Fibroblast of lung (primary cell): ENCODE measurements around the gene NFATC3. TPM values are rescaled to one million over a fixed set of nuclear protein-coding genes. Genes with fewer than 3 reads are reported as not detected.

Experiments
- DNase-seq, 2 donors: peaks; one replicate each; pipeline versions ENCODE4 v3.0.0 to v3.0.0-alpha.2; 2010; ENCODE audit warnings: low read depth in 2 of 2
- H2AFZ ChIP-seq: 2 replicates; pipeline ENCODE4 v1.5.1; 2012; ENCODE audit warnings: low read length, control low read depth, inconsistent platforms
- H3K27ac ChIP-seq: 2 replicates; pipeline ENCODE4 v1.5.1; 2011; ENCODE audit warnings: low read length, control low read depth; ENCODE audit not compliant: insufficient read depth
- H3K27me3 ChIP-seq: 2 replicates; pipeline ENCODE4 v1.5.1; 2011; ENCODE audit warnings: mild to moderate bottlenecking, low read length; ENCODE audit not compliant: control insufficient read depth, insufficient read depth
- H3K36me3 ChIP-seq: 2 replicates; pipeline ENCODE4 v1.5.1; 2011; ENCODE audit warnings: low read length; ENCODE audit not compliant: control insufficient read depth, insufficient read depth
- H3K4me1 ChIP-seq: 2 replicates; pipeline ENCODE4 v1.5.1; 2011; ENCODE audit warnings: low read length; ENCODE audit not compliant: control insufficient read depth, insufficient read depth; ENCODE audit errors: extremely low read depth
- H3K4me2 ChIP-seq: 2 replicates; pipeline ENCODE4 v1.5.1; 2011; ENCODE audit warnings: low read length, control low read depth; ENCODE audit not compliant: insufficient read depth; ENCODE audit errors: extremely low read depth
- H3K4me3 ChIP-seq, 4 experiments: fragments of 200-600 bp in 1 of 4; sonication (generic) in 1 of 4; replicated peaks in 1 of 4; 2 replicates each; pipeline ENCODE4 v1.5.1; 2011 to 2016; ENCODE audit warnings: low read length in 4 of 4, low read depth in 3 of 4, mild to moderate bottlenecking in 3 of 4, control low read depth in 2 of 4, inconsistent platforms in 1 of 4, mixed read lengths in 1 of 4; ENCODE audit not compliant: insufficient read depth in 1 of 4; ENCODE audit errors: control extremely low read depth in 1 of 4
- H3K79me2 ChIP-seq: 2 replicates; pipeline ENCODE4 v1.5.1; 2012; ENCODE audit warnings: mild to moderate bottlenecking, low read length, inconsistent platforms; ENCODE audit not compliant: control insufficient read depth, insufficient read depth
- H3K9ac ChIP-seq: 2 replicates; pipeline ENCODE4 v1.5.1; 2011; ENCODE audit warnings: mild to moderate bottlenecking, low read length, control low read depth; ENCODE audit not compliant: insufficient read depth
- H3K9me3 ChIP-seq: 2 replicates; pipeline ENCODE4 v1.5.1; 2012; ENCODE audit warnings: low read depth, low read length; ENCODE audit not compliant: control insufficient read depth, insufficient read depth
- H4K20me1 ChIP-seq: 2 replicates; pipeline ENCODE4 v1.5.1; 2011; ENCODE audit warnings: low read length; ENCODE audit not compliant: control insufficient read depth, insufficient read depth; ENCODE audit errors: extremely low read depth
- EZH2 ChIP-seq: IDR thresholded peaks from 2 replicates; pipeline ENCODE4 v1.5.1; 2012; ENCODE audit warnings: low read length, control low read depth, mild to moderate bottlenecking; ENCODE audit errors: missing control alignments
- polyA plus RNA-seq, 2 donors: library from polyadenylated mRNA; depleted of rRNA in 1 of 2; stranded (reverse) in 1 of 2; unstranded in 1 of 2; fragments of >200 nt; gene quantifications; 2 replicates each; pipeline ENCODE4 v1.2.1, GENCODE V29; 2011 to 2012; ENCODE audit warnings: missing spikeins in 1 of 2
- total RNA-seq: library from RNA; depleted of rRNA; stranded (reverse); fragments of >200 nt; gene quantifications from 2 replicates; pipeline ENCODE4 v1.2.1, GENCODE V29; 2014
- TF ChIP-seq, protein P1 (sequence below), 2 donors: IDR thresholded peaks in 1 of 2; conservative IDR thresholded peaks in 1 of 2; 1 replicate in 1 of 2; 2 replicates in 1 of 2; pipeline ENCODE4 v1.5.1; 2011 to 2012; ENCODE audit warnings: low read length in 2 of 2, control low read depth in 1 of 2, inconsistent platforms in 1 of 2, low read depth in 1 of 2, mild to moderate bottlenecking in 1 of 2

NFATC3 gene
- total and polyA plus RNA-seq, 2 donors (not counting 1 experiment from before 2014, with no cell fraction given), result 9.6 to 10.6 TPM

DNA sequence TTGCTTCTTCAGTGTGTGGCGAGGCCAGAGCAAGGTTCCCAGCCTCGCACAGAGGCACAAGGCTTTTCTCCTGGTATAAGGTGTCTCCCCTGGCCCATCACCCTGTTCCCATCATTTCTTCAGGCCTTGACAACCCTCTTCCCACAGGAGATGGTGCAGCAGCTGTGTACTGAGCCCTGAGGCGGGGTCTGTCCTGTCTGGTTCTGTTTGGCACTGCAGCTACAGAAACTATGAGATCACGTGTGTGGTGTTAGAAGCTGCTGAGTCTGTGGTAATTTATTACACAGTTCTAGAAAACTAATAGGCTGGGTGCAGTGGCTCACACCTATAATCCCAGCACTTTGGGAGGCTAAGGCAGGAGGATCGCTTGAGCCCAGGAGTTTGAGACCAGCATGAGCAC, 167.2 kb downstream of the NFATC3 start:
- H4K20me1 ChIP-seq, result no peaks in the 10 kb centered on the region
- H3K4me2 ChIP-seq, result no peak overlapping the region
- no peaks in the 10 kb centered on the region for H3K4me1 ChIP-seq
- no peak for TF ChIP-seq EZH2
- TF ChIP-seq, protein P1, sequence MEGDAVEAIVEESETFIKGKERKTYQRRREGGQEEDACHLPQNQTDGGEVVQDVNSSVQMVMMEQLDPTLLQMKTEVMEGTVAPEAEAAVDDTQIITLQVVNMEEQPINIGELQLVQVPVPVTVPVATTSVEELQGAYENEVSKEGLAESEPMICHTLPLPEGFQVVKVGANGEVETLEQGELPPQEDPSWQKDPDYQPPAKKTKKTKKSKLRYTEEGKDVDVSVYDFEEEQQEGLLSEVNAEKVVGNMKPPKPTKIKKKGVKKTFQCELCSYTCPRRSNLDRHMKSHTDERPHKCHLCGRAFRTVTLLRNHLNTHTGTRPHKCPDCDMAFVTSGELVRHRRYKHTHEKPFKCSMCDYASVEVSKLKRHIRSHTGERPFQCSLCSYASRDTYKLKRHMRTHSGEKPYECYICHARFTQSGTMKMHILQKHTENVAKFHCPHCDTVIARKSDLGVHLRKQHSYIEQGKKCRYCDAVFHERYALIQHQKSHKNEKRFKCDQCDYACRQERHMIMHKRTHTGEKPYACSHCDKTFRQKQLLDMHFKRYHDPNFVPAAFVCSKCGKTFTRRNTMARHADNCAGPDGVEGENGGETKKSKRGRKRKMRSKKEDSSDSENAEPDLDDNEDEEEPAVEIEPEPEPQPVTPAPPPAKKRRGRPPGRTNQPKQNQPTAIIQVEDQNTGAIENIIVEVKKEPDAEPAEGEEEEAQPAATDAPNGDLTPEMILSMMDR (conservative IDR thresholded peaks at IDR 0.05 in 1 of 2, IDR thresholded peaks at IDR 0.05 in 1 of 2; ENCODE audit: low read depth in 1 of 2, low read length in 2 of 2), result no peak
- H3K79me2 ChIP-seq, result no peaks in the 10 kb centered on the region
- DNase-seq, result no peak
- no peak overlapping the region for H3K4me3 ChIP-seq
- no peak overlapping the region for H3K27ac ChIP-seq
- H3K36me3 ChIP-seq, result peaks cover 9% of the 10 kb centered on the region
- H3K9ac ChIP-seq, result no peak overlapping the region
- no peak overlapping the region for H2AFZ ChIP-seq
- no peaks in the 10 kb centered on the region for H3K27me3 ChIP-seq
- H3K9me3 ChIP-seq, result no peaks in the 10 kb centered on the region

DNA sequence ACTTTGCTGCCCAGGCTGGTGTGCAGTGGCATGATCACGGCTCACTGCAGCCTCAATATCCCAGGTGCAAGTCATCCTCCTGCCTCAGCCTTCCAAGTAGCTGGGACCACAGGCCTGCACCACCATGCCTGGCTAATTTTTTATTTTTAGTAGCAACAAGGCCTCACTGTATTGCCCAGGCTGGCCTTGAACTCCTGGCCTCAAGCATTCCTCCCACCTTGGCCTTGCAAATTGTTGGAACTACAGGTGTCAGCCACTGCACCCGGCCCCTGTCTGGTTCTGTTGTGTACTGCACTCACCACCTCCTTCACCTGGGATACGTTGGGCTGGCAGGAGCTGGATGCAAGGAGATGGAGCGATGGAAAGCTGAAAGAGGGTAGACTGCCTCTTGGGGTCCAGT, 168.6 kb downstream of the NFATC3 start:
- Histone ChIP-seq H3K36me3 (peaks cover 11% of the 10 kb centered on the region), H3K4me2 (no peak overlapping the region), H3K9ac (no peak overlapping the region), H3K9me3 (no peaks in the 10 kb centered on the region), H3K79me2 (no peaks in the 10 kb centered on the region), H3K27ac (no peak overlapping the region), H3K27me3 (no peaks in the 10 kb centered on the region), H3K4me3 (no peak overlapping the region), H2AFZ (no peak overlapping the region), H3K4me1 (peaks cover 2% of the 10 kb centered on the region), H4K20me1 (no peaks in the 10 kb centered on the region)
- DNase-seq, result no peak
- TF ChIP-seq, protein P1 (conservative IDR thresholded peaks at IDR 0.05 in 1 of 2, IDR thresholded peaks at IDR 0.05 in 1 of 2; ENCODE audit: low read depth in 1 of 2, low read length in 2 of 2), result no peak
- no peak for TF ChIP-seq EZH2

DNA sequence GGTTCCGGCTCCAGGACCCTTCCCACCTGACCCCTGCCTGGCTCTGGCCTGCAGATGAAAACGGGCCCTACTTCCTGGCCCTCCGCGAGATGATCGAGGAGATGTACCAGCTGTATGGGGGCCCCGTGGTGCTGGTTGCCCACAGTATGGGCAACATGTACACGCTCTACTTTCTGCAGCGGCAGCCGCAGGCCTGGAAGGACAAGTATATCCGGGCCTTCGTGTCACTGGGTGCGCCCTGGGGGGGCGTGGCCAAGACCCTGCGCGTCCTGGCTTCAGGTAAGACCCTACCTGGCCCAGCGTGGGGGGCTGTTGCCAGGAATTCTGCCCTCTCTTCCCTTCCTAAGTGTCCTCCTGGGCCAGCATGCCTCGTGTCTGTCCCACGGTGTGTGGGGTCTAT, 170.5 kb downstream of the NFATC3 start:
- Histone ChIP-seq H3K79me2 (no peaks in the 10 kb centered on the region), H4K20me1 (no peaks in the 10 kb centered on the region), H3K27ac (no peak overlapping the region), H3K4me3 (no peak overlapping the region), H3K27me3 (no peaks in the 10 kb centered on the region), H3K9me3 (no peaks in the 10 kb centered on the region), H3K36me3 (peaks cover 19% of the 10 kb centered on the region), H3K9ac (no peak overlapping the region), H3K4me1 (peaks cover 2% of the 10 kb centered on the region), H2AFZ (no peak overlapping the region), H3K4me2 (no peak overlapping the region)
- no peak for DNase-seq
- no peak for TF ChIP-seq EZH2
- TF ChIP-seq, protein P1 (conservative IDR thresholded peaks at IDR 0.05 in 1 of 2, IDR thresholded peaks at IDR 0.05 in 1 of 2; ENCODE audit: low read depth in 1 of 2, low read length in 2 of 2), result no peak
